Upper lobe of right lung (tissue), 1 donor: ENCODE results near the gene SIMC1. TPM values are rescaled to one million over a fixed set of nuclear protein-coding genes. Genes with fewer than 3 reads are reported as not detected.
A peak's percentile ranks its signal among the peaks of the same experiment; 100 is the strongest.

ENCODE experiments used
- ATAC-seq: fragments of 200-7000 bp; cut with Tn5 transposase; one replicate; pipeline ENCODE4 v1.9.1; 2020; ENCODE audit warnings: mild to moderate bottlenecking, moderate library complexity
- DNase-seq: peaks from one replicate; pipeline ENCODE4 v3.0.0-alpha.2; 2020
- H3K27ac ChIP-seq: fragments of 200-600 bp; one replicate; pipeline ENCODE4 v1.8.0; 2022
- H3K27me3 ChIP-seq: fragments of 200-600 bp; one replicate; pipeline ENCODE4 v1.8.0; 2022; ENCODE audit warnings: mild to moderate bottlenecking
- H3K36me3 ChIP-seq: fragments of 200-600 bp; one replicate; pipeline ENCODE4 v1.8.0; 2022
- H3K4me1 ChIP-seq: fragments of 200-600 bp; one replicate; pipeline ENCODE4 v1.8.0; 2022
- H3K4me3 ChIP-seq: fragments of 200-600 bp; one replicate; pipeline ENCODE4 v1.8.0; 2022; ENCODE audit warnings: mild to moderate bottlenecking
- H3K9me3 ChIP-seq: fragments of 200-600 bp; one replicate; pipeline ENCODE4 v1.8.0; 2022
- CTCF ChIP-seq: fragments of 200-600 bp; IDR thresholded peaks from one replicate; pipeline ENCODE4 v1.8.0; 2022; ENCODE audit warnings: antibody characterized with exemption
- intact Hi-C: fragments of 100-400 bp; cut with DNase I; formaldehyde crosslinking; loops from one replicate; pipeline ENCODE4 v1.11.0; 2022
- total RNA-seq: library from RNA; stranded (reverse); fragmentation: NEBNext Ultra II Directional; extraction: Animal tissue kit (Norgen Biotek cat#: 25700); gene quantifications from one replicate; pipeline ENCODE4 v1.2.1, GENCODE V29; 2021
- donor health status: DM: no; HTN: yes; CAD: no; lungs with severe emphysema.

The SIMC1 gene
- total RNA-seq, 1 donor from 2014 or later: 17.6 TPM

GRCh38 chr5:176341325-176342157 is 103.3 kb downstream of the SIMC1 start:
- no peak for TF ChIP-seq CTCF
- H3K27me3 ChIP-seq: no peaks in the 10 kb centered on the region
- no peak for ATAC-seq
- H3K4me1 ChIP-seq: no peaks in the 10 kb centered on the region
- no peaks in the 10 kb centered on the region for H3K9me3 ChIP-seq
- H3K27ac ChIP-seq: no peak overlapping the region
- H3K4me3 ChIP-seq: no peak overlapping the region
- intact Hi-C loops: no loop called here
- DNase-seq: no peak
- H3K36me3 ChIP-seq: peaks cover 46% of the 10 kb centered on the region

DNA sequence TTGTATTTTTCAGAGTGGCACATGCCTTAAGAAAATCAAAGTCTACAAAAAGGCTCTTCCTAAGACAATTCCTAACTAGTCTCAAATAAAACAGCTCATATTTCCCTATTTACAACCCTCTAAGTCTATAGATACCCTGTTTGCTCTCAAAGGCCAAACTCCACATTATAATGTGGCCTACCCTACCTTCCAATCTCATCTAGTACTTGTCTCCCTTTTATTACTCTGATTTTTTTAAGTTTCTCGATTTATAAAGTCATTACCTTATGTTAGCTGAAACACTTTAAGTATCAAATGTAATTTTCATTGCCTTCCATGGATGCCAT is 103.9 kb downstream of the SIMC1 start:
- ATAC-seq (no peak), DNase-seq (no peak)
- Histone ChIP-seq H3K27ac (no peak overlapping the region), H3K27me3 (no peaks in the 10 kb centered on the region), H3K4me1 (no peaks in the 10 kb centered on the region), H3K9me3 (no peaks in the 10 kb centered on the region), H3K4me3 (no peak overlapping the region), H3K36me3 (peaks cover 46% of the 10 kb centered on the region)
- TF ChIP-seq CTCF: no peak
- intact Hi-C loops: no loop called here

- peaks cover 46% of the 10 kb centered on the region for H3K36me3 ChIP-seq
- H3K9me3 ChIP-seq: no peaks in the 10 kb centered on the region
- no peak for TF ChIP-seq CTCF
- ATAC-seq (no peak), DNase-seq (no peak)
- no peak overlapping the region for H3K4me3 ChIP-seq
- no peaks in the 10 kb centered on the region for H3K4me1 ChIP-seq
- intact Hi-C loops: no loop called here
- H3K27ac ChIP-seq: no peak overlapping the region
- no peaks in the 10 kb centered on the region for H3K27me3 ChIP-seq
Measured at GRCh38 chr5:176342766-176343458, 104.7 kb downstream of the SIMC1 start.

GRCh38 chr5:176350416-176350815 is 112.2 kb downstream of the SIMC1 start:
- intact Hi-C loops: no loop called here
- H3K4me3 ChIP-seq: no peak overlapping the region
- no peak overlapping the region for H3K27ac ChIP-seq
- peak; percentile 81 for ATAC-seq
- DNase-seq: peak; percentile 66
- no peaks in the 10 kb centered on the region for H3K9me3 ChIP-seq
- TF ChIP-seq CTCF: no peak
- H3K36me3 ChIP-seq: peaks cover 96% of the 10 kb centered on the region
- no peaks in the 10 kb centered on the region for H3K4me1 ChIP-seq
- H3K27me3 ChIP-seq: no peaks in the 10 kb centered on the region

GRCh38 chr5:176352116-176352878 is 114.1 kb downstream of the SIMC1 start:
- TF ChIP-seq CTCF: no peak
- no peaks in the 10 kb centered on the region for H3K27me3 ChIP-seq
- no peaks in the 10 kb centered on the region for H3K9me3 ChIP-seq
- intact Hi-C loops: no loop called here
- H3K4me1 ChIP-seq: no peaks in the 10 kb centered on the region
- no peak for DNase-seq
- peaks cover 88% of the 10 kb centered on the region for H3K36me3 ChIP-seq
- H3K4me3 ChIP-seq: no peak overlapping the region
- no peak for ATAC-seq
- no peak overlapping the region for H3K27ac ChIP-seq
